ENCODE measurements around the gene MAST4. TPM values are rescaled to one million over a fixed set of nuclear protein-coding genes. Genes with fewer than 3 reads are reported as not detected.

MAST4 gene
- polyA plus RNA-seq, 1 experiment = 4.0 TPM

GRCh38 chr5:67077296-67077695, 481.1 kb downstream of the MAST4 start:
- ChIA-PET CTCF (interaction anchor here (1.0 kb wide), 1 partner anchor 10 kb away, joined by 3 read pairs; no protein-coding TSS in a partner anchor), POLR2A (no interaction called here)

GRCh38 chr5:67081261-67081660, 485.1 kb downstream of the MAST4 start:
- DNase-seq (ENCODE audit: low read depth) = no peak
- ChIA-PET POLR2A (interaction anchor here (0.6 kb wide), 1 partner anchor 14 kb away, joined by 9 read pairs; no protein-coding TSS in a partner anchor), CTCF (no interaction called here)

More at GRCh38 chr5:67077296-67077695, 481.1 kb downstream of the MAST4 start:
- no peak for DNase-seq (ENCODE audit: low read depth)
- H3K36me3 ChIP-seq (ENCODE audit: control insufficient read depth, insufficient read depth, low read length) = no peaks in the 10 kb centered on the region
- TF ChIP-seq CTCF (IDR thresholded peaks at IDR 0.05; ENCODE audit: insufficient read depth, low read depth, low read length) = no peak
- no peaks in the 10 kb centered on the region for H3K27me3 ChIP-seq (ENCODE audit: control insufficient read depth, insufficient read depth, low read length)
- no peak overlapping the region for H3K4me3 ChIP-seq (ENCODE audit: low read depth, low read length)

GRCh38 chr5:67082941-67083340, 486.7 kb downstream of the MAST4 start:
- Histone ChIP-seq H3K36me3 (ENCODE audit: control insufficient read depth, insufficient read depth, low read length) (no peaks in the 10 kb centered on the region), H3K27me3 (ENCODE audit: control insufficient read depth, insufficient read depth, low read length) (no peaks in the 10 kb centered on the region), H3K4me3 (ENCODE audit: low read depth, low read length) (no peak overlapping the region)
- no peak for DNase-seq (ENCODE audit: low read depth)
- no peak for TF ChIP-seq CTCF (IDR thresholded peaks at IDR 0.05; ENCODE audit: insufficient read depth, low read depth, low read length)
- CTCF ChIA-PET = no interaction called here
- POLR2A ChIA-PET = no interaction called here

More at GRCh38 chr5:67081261-67081660, 485.1 kb downstream of the MAST4 start:
- no peaks in the 10 kb centered on the region for H3K36me3 ChIP-seq (ENCODE audit: control insufficient read depth, insufficient read depth, low read length)
- H3K4me3 ChIP-seq (ENCODE audit: low read depth, low read length) = no peak overlapping the region
- no peak for TF ChIP-seq CTCF (IDR thresholded peaks at IDR 0.05; ENCODE audit: insufficient read depth, low read depth, low read length)
- no peaks in the 10 kb centered on the region for H3K27me3 ChIP-seq (ENCODE audit: control insufficient read depth, insufficient read depth, low read length)

- TF ChIP-seq CTCF (IDR thresholded peaks at IDR 0.05; ENCODE audit: insufficient read depth, low read depth, low read length) = no peak
- ChIA-PET CTCF (no interaction called here), POLR2A (no interaction called here)
- Histone ChIP-seq H3K4me3 (ENCODE audit: low read depth, low read length) (no peak overlapping the region), H3K27me3 (ENCODE audit: control insufficient read depth, insufficient read depth, low read length) (no peaks in the 10 kb centered on the region), H3K36me3 (ENCODE audit: control insufficient read depth, insufficient read depth, low read length) (no peaks in the 10 kb centered on the region)
- no peak for DNase-seq (ENCODE audit: low read depth)
These were observed 489.4 kb downstream of the MAST4 start for GRCh38 chr5:67085616-67086015.

GRCh38 chr5:67089200-67089725, 493.1 kb downstream of the MAST4 start:
- ChIA-PET POLR2A (no interaction called here), CTCF (interaction anchor here (0.7 to 0.9 kb wide), 2 partner anchors 61 to 67 kb away, joined by 3 read pairs; no protein-coding TSS in a partner anchor)
- no peak for DNase-seq (ENCODE audit: low read depth)
- Histone ChIP-seq H3K4me3 (ENCODE audit: low read depth, low read length) (no peak overlapping the region), H3K27me3 (ENCODE audit: control insufficient read depth, insufficient read depth, low read length) (no peaks in the 10 kb centered on the region), H3K36me3 (ENCODE audit: control insufficient read depth, insufficient read depth, low read length) (no peaks in the 10 kb centered on the region)
- no peak for TF ChIP-seq CTCF (IDR thresholded peaks at IDR 0.05; ENCODE audit: insufficient read depth, low read depth, low read length)

Measured in BJ (cell line).